Measurements from ENCODE around the gene COTL1. TPM values are rescaled to one million over a fixed set of nuclear protein-coding genes. Genes with fewer than 3 reads are reported as not detected.
"Not testable (repeated sequence)": the region's sequence is repeated elsewhere in the genome, so short reads cannot be mapped to it uniquely, and the experiment has no call there.

COTL1 gene
- total RNA-seq, 1 donor from 2014 or later: 318 TPM

GRCh38 chr16:84643180-84643583 lies 25.3 kb upstream of the COTL1 start:
- DNase-seq (ENCODE audit: low read depth): peak; percentile 67
- no peak for TF ChIP-seq CTCF (conservative IDR thresholded peaks at IDR 0.05; ENCODE audit: low read depth, low read length)
- H3K4me3 ChIP-seq (ENCODE audit: low read depth, low read length): no peak overlapping the region

- peak overlapping the region; percentile 27 for H3K4me3 ChIP-seq (ENCODE audit: low read depth, low read length)
- no peak for DNase-seq (ENCODE audit: low read depth)
- TF ChIP-seq CTCF (conservative IDR thresholded peaks at IDR 0.05; ENCODE audit: low read depth, low read length): no peak
Observed at GRCh38 chr16:84641643-84642358, 23.9 kb upstream of the COTL1 start.

GRCh38 chr16:84640145-84640544 lies 22.3 kb upstream of the COTL1 start:
- H3K4me3 ChIP-seq (ENCODE audit: low read depth, low read length): no peak overlapping the region
- TF ChIP-seq CTCF (conservative IDR thresholded peaks at IDR 0.05; ENCODE audit: low read depth, low read length): no peak
- no peak for DNase-seq (ENCODE audit: low read depth)

- no peak for TF ChIP-seq CTCF (conservative IDR thresholded peaks at IDR 0.05; ENCODE audit: low read depth, low read length)
- H3K4me3 ChIP-seq (ENCODE audit: low read depth, low read length): no peak overlapping the region
Observed at GRCh38 chr16:84638231-84638806, 20.4 kb upstream of the COTL1 start.

GRCh38 chr16:84637709-84638108 lies 19.8 kb upstream of the COTL1 start:
- no peak overlapping the region for H3K4me3 ChIP-seq (ENCODE audit: low read depth, low read length)
- no peak for TF ChIP-seq CTCF (conservative IDR thresholded peaks at IDR 0.05; ENCODE audit: low read depth, low read length)
- no peak for DNase-seq (ENCODE audit: low read depth)

More at GRCh38 chr16:84638231-84638806, 20.4 kb upstream of the COTL1 start:
- DNase-seq (ENCODE audit: low read depth): no peak

GRCh38 chr16:84635702-84636101 lies 17.8 kb upstream of the COTL1 start:
- no peak for DNase-seq (ENCODE audit: low read depth)
- H3K4me3 ChIP-seq (ENCODE audit: low read depth, low read length): no peak overlapping the region
- no peak for TF ChIP-seq CTCF (conservative IDR thresholded peaks at IDR 0.05; ENCODE audit: low read depth, low read length)

GRCh38 chr16:84633622-84634021 lies 15.7 kb upstream of the COTL1 start:
- TF ChIP-seq CTCF (conservative IDR thresholded peaks at IDR 0.05; ENCODE audit: low read depth, low read length): no peak
- no peak overlapping the region for H3K4me3 ChIP-seq (ENCODE audit: low read depth, low read length)
- no peak for DNase-seq (ENCODE audit: low read depth)

- DNase-seq (ENCODE audit: low read depth); H3K4me3 ChIP-seq (ENCODE audit: low read depth, low read length): not testable (repeated sequence)
Observed at GRCh38 chr16:84632862-84633261, 15.0 kb upstream of the COTL1 start.

Measured in epithelial cell of proximal tubule (primary cell).